GM23338 (cell line): Measurements from ENCODE around the gene XRN1. TPM values are rescaled to one million over a fixed set of nuclear protein-coding genes. Genes with fewer than 3 reads are reported as not detected.

Experiments used
- ATAC-seq: fragments of 200-7000 bp; cut with Tn5 transposase; 3 replicates; pipeline ENCODE4 v1.9.1; 2020
- DNase-seq: peaks from one replicate; pipeline ENCODE4 v3.0.0-alpha.2; 2015; ENCODE audit warnings: low spot score
- H2AFZ ChIP-seq: fragments of 200-600 bp; sonication (generic); 2 replicates; pipeline ENCODE4 v1.8.0; 2016; ENCODE audit warnings: antibody characterized with exemption, mild to moderate bottlenecking, moderate library complexity
- H3F3A ChIP-seq: fragments of 200-600 bp; sonication (generic); replicated peaks from 2 replicates; pipeline ENCODE4 v1.8.0; 2017; ENCODE audit warnings: antibody characterized with exemption, mixed run types, low read depth
- H3K27ac ChIP-seq: fragments of 200-600 bp; sonication (generic); 2 replicates; pipeline ENCODE4 v1.6.1; 2016; ENCODE audit warnings: low read depth
- H3K27me3 ChIP-seq: fragments of 200-600 bp; sonication (generic); 2 replicates; pipeline ENCODE4 v1.8.0; 2016; ENCODE audit warnings: mild to moderate bottlenecking, mixed run types, moderate library complexity; ENCODE audit not compliant: insufficient read depth
- H3K36me3 ChIP-seq: fragments of 200-600 bp; sonication (generic); 2 replicates; pipeline ENCODE4 v1.8.0; 2016; ENCODE audit warnings: mild to moderate bottlenecking; ENCODE audit not compliant: insufficient read depth
- H3K4me1 ChIP-seq: fragments of 200-600 bp; sonication (generic); 2 replicates; pipeline ENCODE4 v1.8.0; 2016; ENCODE audit warnings: mild to moderate bottlenecking, moderate library complexity; ENCODE audit not compliant: insufficient read depth
- H3K4me2 ChIP-seq: fragments of 200-600 bp; sonication (generic); 2 replicates; pipeline ENCODE4 v1.7.1; 2017; ENCODE audit warnings: mixed run types
- H3K4me3 ChIP-seq: fragments of 200-600 bp; sonication (generic); 2 replicates; pipeline ENCODE4 v1.6.1; 2016; ENCODE audit warnings: mixed run types
- H3K79me2 ChIP-seq: fragments of 200-600 bp; sonication (generic); replicated peaks from 2 replicates; pipeline ENCODE4 v1.8.0; 2017; ENCODE audit warnings: mild to moderate bottlenecking; ENCODE audit not compliant: insufficient read depth
- H3K9me2 ChIP-seq: fragments of 200-600 bp; sonication (generic); 2 replicates; pipeline ENCODE4 v1.8.0; 2017; ENCODE audit not compliant: insufficient read depth
- H4K20me1 ChIP-seq: fragments of 200-600 bp; sonication (generic); replicated peaks from 2 replicates; pipeline ENCODE4 v1.8.0; 2017; ENCODE audit warnings: mild to moderate bottlenecking; ENCODE audit not compliant: insufficient read depth
- H3K27ac Mint-ChIP-seq: 2 replicates; pipeline ENCODE4 v1.8.0; 2020; ENCODE audit warnings: inconsistent platforms, mild to moderate bottlenecking, moderate library complexity, mixed read lengths
- H3K27me3 Mint-ChIP-seq: 3 replicates; pipeline ENCODE4 v1.8.0; 2022; ENCODE audit warnings: low read depth, mild to moderate bottlenecking, moderate library complexity, mixed read lengths, inconsistent platforms; ENCODE audit not compliant: insufficient read depth, poor library complexity
- H3K36me3 Mint-ChIP-seq: 3 replicates; pipeline ENCODE4 v1.8.0; 2021; ENCODE audit warnings: low read depth, mild to moderate bottlenecking, inconsistent platforms, moderate library complexity, mixed read lengths
- H3K4me1 Mint-ChIP-seq: 3 replicates; pipeline ENCODE4 v1.8.0; 2020; ENCODE audit warnings: mild to moderate bottlenecking, inconsistent platforms, mixed read lengths
- H3K4me3 Mint-ChIP-seq: 3 replicates; pipeline ENCODE4 v1.8.0; 2021; ENCODE audit warnings: moderate library complexity, mild to moderate bottlenecking, inconsistent platforms, mixed read lengths
- H3K9me3 Mint-ChIP-seq: 3 replicates; pipeline ENCODE4 v1.8.0; 2020; ENCODE audit warnings: moderate library complexity, mild to moderate bottlenecking, inconsistent platforms, mixed read lengths
- CREB1 ChIP-seq: fragments of 250-450 bp; sonication (Bioruptor Pico); IDR thresholded peaks from 2 replicates; pipeline ENCODE4 v1.5.0; 2020; ENCODE audit warnings: low read depth, mild to moderate bottlenecking, moderate library complexity
- CTCF ChIP-seq, 2 experiments: fragments of 200-600 bp in 1 of 2; sonication (generic) in 1 of 2; conservative IDR thresholded peaks; 2 replicates each; pipeline versions ENCODE4 v1.5.1 to v1.6.1; 2016 to 2017; ENCODE audit warnings: antibody characterized with exemption in 2 of 2, low read depth in 2 of 2, mild to moderate bottlenecking in 2 of 2, moderate library complexity in 1 of 2
- ETS1 ChIP-seq: IDR thresholded peaks from 2 replicates; pipeline ENCODE4 v1.6.1; 2016; ENCODE audit warnings: antibody characterized with exemption
- EZH2 ChIP-seq: fragments of 200-600 bp; sonication (generic); IDR thresholded peaks from one replicate; pipeline ENCODE4 v1.8.0; 2017; ENCODE audit warnings: antibody characterized with exemption, mild to moderate bottlenecking, low read depth; ENCODE audit not compliant: unreplicated experiment
- EZH2phosphoT487 ChIP-seq: fragments of 200-600 bp; sonication (generic); IDR thresholded peaks from one replicate; pipeline ENCODE4 v1.8.1; 2018; ENCODE audit warnings: antibody characterized with exemption; ENCODE audit not compliant: unreplicated experiment
- JUNB ChIP-seq: IDR thresholded peaks from one replicate; pipeline ENCODE4 v1.6.1; 2016; ENCODE audit warnings: antibody characterized with exemption; ENCODE audit not compliant: unreplicated experiment
- NANOG ChIP-seq: IDR thresholded peaks from 2 replicates; pipeline ENCODE4 v1.6.1; 2016; ENCODE audit warnings: antibody characterized with exemption, borderline replicate concordance
- STAT1 ChIP-seq: IDR thresholded peaks from one replicate; pipeline ENCODE4 v1.6.1; 2016; ENCODE audit warnings: antibody characterized with exemption; ENCODE audit not compliant: unreplicated experiment
- ZNF114 ChIP-seq: fragments of 250-450 bp; sonication (Bioruptor Pico); IDR thresholded peaks from 2 replicates; pipeline ENCODE4 v1.5.0; 2020; ENCODE audit warnings: mild to moderate bottlenecking, moderate library complexity
- ZNF331 ChIP-seq: fragments of 250-450 bp; sonication (Bioruptor Pico); IDR thresholded peaks from 2 replicates; pipeline ENCODE4 v1.5.0; 2020; ENCODE audit warnings: low read depth, mild to moderate bottlenecking, moderate library complexity
- polyA plus RNA-seq: library from polyadenylated mRNA; unstranded; fragments of >200 nt; fragmentation: Nextera tagmentation; extraction: Ambion mirVana; gene quantifications from 2 replicates; pipeline ENCODE4 v1.2.1, GENCODE V29; 2016
- total RNA-seq: library from RNA; depleted of rRNA; stranded (reverse); fragments of >200 nt; shearing (Covaris generic); gene quantifications from 2 replicates; pipeline ENCODE4 v1.2.3, GENCODE V29; 2014

XRN1 gene
- total and polyA plus RNA-seq, 2 experiments from 2014 or later = 10.9 to 16.6 TPM

GRCh38 chr3:142278451-142278850 lies 169.4 kb downstream of the XRN1 start (continued):
- TF ChIP-seq EZH2 (no peak), ETS1 (no peak), JUNB (no peak)

GRCh38 chr3:142276781-142277180 lies 171.1 kb downstream of the XRN1 start:
- Mint-ChIP-seq H3K27ac (no peak overlapping the region), H3K4me3 (no peak overlapping the region), H3K36me3 (peaks cover 16% of the 10 kb centered on the region; the same call in 2 of the 3 replicates), H3K27me3 (peaks cover 7% of the 10 kb centered on the region), H3K9me3 (peaks cover 13% of the 10 kb centered on the region), H3K4me1 (no peaks in the 10 kb centered on the region)
- no peak overlapping the region for H3K27ac ChIP-seq
- no peak for DNase-seq
- H3K4me3 ChIP-seq = no peak overlapping the region
- H3K27me3 ChIP-seq = peaks cover 4% of the 10 kb centered on the region; the same call in 1 of the 2 replicates
- no peak overlapping the region for H2AFZ ChIP-seq
- no peaks in the 10 kb centered on the region for H3K4me1 ChIP-seq
- H3K79me2 ChIP-seq = no peaks in the 10 kb centered on the region
- no peaks in the 10 kb centered on the region for H3K36me3 ChIP-seq
- H3F3A ChIP-seq = no peaks in the 10 kb centered on the region
- no peak for ATAC-seq
- no peaks in the 10 kb centered on the region for H4K20me1 ChIP-seq
- H3K9me2 ChIP-seq = no peaks in the 10 kb centered on the region
- no peak overlapping the region for H3K4me2 ChIP-seq
- TF ChIP-seq NANOG (no peak), ZNF331 (CRISPR knock-in tag) (no peak), CREB1 (CRISPR knock-in tag) (no peak)

- DNase-seq (no peak), ATAC-seq (no peak)
- H3K4me2 ChIP-seq = no peak overlapping the region
- no peak for TF ChIP-seq EZH2phosphoT487
- no peak for TF ChIP-seq CTCF (conservative IDR thresholded peaks at IDR 0.05; ENCODE audit: low read depth in 2 of 2)
- no peak for TF ChIP-seq STAT1
- TF ChIP-seq ZNF114 (CRISPR knock-in tag) = no peak
- no peak overlapping the region for H3K27ac ChIP-seq
- H3K27me3 ChIP-seq = peaks cover 4% of the 10 kb centered on the region; the same call in 1 of the 2 replicates
- no peak overlapping the region for H3K4me3 ChIP-seq
- Mint-ChIP-seq H3K27ac (no peak overlapping the region), H3K4me3 (no peak overlapping the region), H3K4me1 (no peaks in the 10 kb centered on the region), H3K27me3 (peaks cover 7% of the 10 kb centered on the region), H3K36me3 (peaks cover 16% of the 10 kb centered on the region; the same call in 2 of the 3 replicates), H3K9me3 (peaks cover 13% of the 10 kb centered on the region)
- H3K36me3 ChIP-seq = no peaks in the 10 kb centered on the region
- no peaks in the 10 kb centered on the region for H3F3A ChIP-seq
- H3K4me1 ChIP-seq = no peaks in the 10 kb centered on the region
- H3K9me2 ChIP-seq = no peaks in the 10 kb centered on the region
- H3K79me2 ChIP-seq = no peaks in the 10 kb centered on the region
- no peak overlapping the region for H2AFZ ChIP-seq
- H4K20me1 ChIP-seq = no peaks in the 10 kb centered on the region
Measured at GRCh38 chr3:142275856-142276255, 172.0 kb downstream of the XRN1 start.
